CD4-positive, alpha-beta T cell treated with Interleukin-4 for 1 hour (primary cell): Measurements from ENCODE around the gene ELF1.
A peak's percentile ranks its signal among the peaks of the same experiment; 100 is the strongest.
"Not testable (repeated sequence)": the region's sequence is repeated elsewhere in the genome, so short reads cannot be mapped to it uniquely, and the experiment has no call there.

Experiments
- DNase-seq, 2 donors: peaks; one replicate each; pipeline ENCODE4 v3.0.0-alpha.2; 2020 to 2022

ELF1 gene

GRCh38 chr13:40980461-40980860, 38.7 kb downstream of the ELF1 start:
- DNase-seq = peak in 1 of 2 donors; percentile 73

GRCh38 chr13:40979232-40979631, 39.9 kb downstream of the ELF1 start:
- peak in 1 of 2 donors; percentile 47 for DNase-seq

- not testable (repeated sequence) for DNase-seq
Observed at GRCh38 chr13:40978109-40978508, 41.0 kb downstream of the ELF1 start.

GRCh38 chr13:40975441-40975840, 43.7 kb downstream of the ELF1 start:
- DNase-seq = no peak

GRCh38 chr13:40974460-40975407, 44.4 kb downstream of the ELF1 start:
- DNase-seq = peak; percentile 56 to 76

GRCh38 chr13:40973409-40973808, 45.7 kb downstream of the ELF1 start:
- DNase-seq = peak in 1 of 2 donors; percentile 57

- DNase-seq = no peak
Observed at GRCh38 chr13:40971321-40971720, 47.8 kb downstream of the ELF1 start.

GRCh38 chr13:40970803-40971202, 48.3 kb downstream of the ELF1 start:
- no peak for DNase-seq

GRCh38 chr13:40969169-40969901, 49.8 kb downstream of the ELF1 start:
- DNase-seq = peak; percentile 32 to 42

- DNase-seq = no peak
Observed at GRCh38 chr13:40968416-40969000, 50.6 kb downstream of the ELF1 start.

GRCh38 chr13:40966298-40966697, 52.8 kb downstream of the ELF1 start:
- no peak for DNase-seq

- DNase-seq = no peak
Observed at GRCh38 chr13:40963927-40964326, 55.2 kb downstream of the ELF1 start.

- DNase-seq = no peak
Observed at GRCh38 chr13:40961826-40962225, 57.3 kb downstream of the ELF1 start.

- no peak for DNase-seq
Observed at GRCh38 chr13:40961214-40961613, 57.9 kb downstream of the ELF1 start.

- DNase-seq = no peak
Observed at GRCh38 chr13:40960716-40961115, 58.4 kb downstream of the ELF1 start.

- DNase-seq = no peak
Observed at GRCh38 chr13:40958655-40959054, 60.5 kb downstream of the ELF1 start.

GRCh38 chr13:40946485-40946884, 72.6 kb downstream of the ELF1 start:
- no peak for DNase-seq

- no peak for DNase-seq
Observed at GRCh38 chr13:40943073-40943472, 76.0 kb downstream of the ELF1 start.

- no peak for DNase-seq
Observed at GRCh38 chr13:40941581-40941980, 77.5 kb downstream of the ELF1 start.

GRCh38 chr13:40940841-40941240, 78.3 kb downstream of the ELF1 start:
- DNase-seq = no peak

GRCh38 chr13:40933508-40934204, 85.5 kb downstream of the ELF1 start:
- DNase-seq = peak in 1 of 2 donors; percentile 26

GRCh38 chr13:40932252-40932651, 86.9 kb downstream of the ELF1 start:
- no peak for DNase-seq

GRCh38 chr13:40931719-40932118, 87.4 kb downstream of the ELF1 start:
- DNase-seq = no peak
